ENCODE data around the gene TP53BP1.

DNA sequence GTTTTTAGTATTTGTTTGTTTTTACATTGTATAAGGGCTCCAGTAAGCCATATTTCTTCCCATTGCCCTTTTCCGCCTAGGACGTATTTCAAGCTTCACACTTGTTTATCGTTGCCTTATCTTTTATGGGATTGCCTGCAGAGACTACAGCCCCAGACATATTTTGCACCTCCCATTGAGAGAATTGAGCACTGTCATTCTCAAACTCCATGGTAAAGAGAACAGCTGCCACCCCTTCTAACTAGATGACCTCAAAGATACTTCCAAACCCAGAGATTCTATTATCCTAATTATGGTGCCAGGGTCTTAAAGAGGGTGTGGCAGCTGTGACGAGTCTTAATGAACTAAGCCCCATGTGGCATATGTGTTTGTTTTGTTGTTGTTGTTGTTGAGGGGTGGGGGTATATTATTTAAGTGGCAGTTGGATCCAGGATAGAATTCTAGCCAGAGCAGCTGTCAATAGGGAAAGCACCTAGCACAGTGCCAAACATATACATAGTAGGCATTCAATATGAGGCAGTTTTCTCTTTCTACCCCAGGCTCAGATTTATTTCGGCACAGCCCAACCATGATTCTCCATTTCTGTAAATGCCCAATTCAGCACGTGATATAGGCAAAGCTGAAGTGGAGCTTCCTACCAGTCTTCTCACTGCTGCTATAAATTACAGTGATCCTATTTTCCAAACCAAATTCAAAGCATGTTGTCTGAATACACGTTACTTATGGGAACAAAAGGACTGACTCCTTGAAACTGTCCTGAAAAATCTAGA, 932 bp upstream of the TP53BP1 start:
- no peak for TF ChIP-seq CTCF (IDR thresholded peaks at IDR 0.05; ENCODE audit: low read length)
- no peak for TF ChIP-seq EZH2 (optimal IDR thresholded peaks at IDR 0.05; ENCODE audit: low read depth, low read length)
